IgD-negative memory B cell (primary cell): Measurements from ENCODE around the gene CEP135. TPM values are rescaled to one million over a fixed set of nuclear protein-coding genes. Genes with fewer than 3 reads are reported as not detected.
"Not testable (repeated sequence)": the region's sequence is repeated elsewhere in the genome, so short reads cannot be mapped to it uniquely, and the experiment has no call there.

Source experiments
- H3K27ac Mint-ChIP-seq, 3 donors: one replicate each; pipeline ENCODE4 v1.8.0; 2020 to 2022; ENCODE audit warnings: mild to moderate bottlenecking in 3 of 3, mixed read lengths in 3 of 3, moderate library complexity in 1 of 3
- H3K27me3 Mint-ChIP-seq: one replicate; pipeline ENCODE4 v1.8.0; 2021; ENCODE audit warnings: mixed read lengths
- H3K36me3 Mint-ChIP-seq: one replicate; pipeline ENCODE4 v1.8.0; 2020; ENCODE audit warnings: mild to moderate bottlenecking, mixed read lengths
- H3K4me1 Mint-ChIP-seq, 3 donors: one replicate each; pipeline ENCODE4 v1.8.0; 2020 to 2022; ENCODE audit warnings: mixed read lengths in 3 of 3, mild to moderate bottlenecking in 1 of 3
- H3K4me3 Mint-ChIP-seq, 4 donors: one replicate each; pipeline ENCODE4 v1.8.0; 2020 to 2022; ENCODE audit warnings: mild to moderate bottlenecking in 4 of 4, mixed read lengths in 4 of 4, moderate library complexity in 3 of 4
- H3K9me3 Mint-ChIP-seq, 3 donors: one replicate each; pipeline ENCODE4 v1.8.0; 2020 to 2021; ENCODE audit warnings: mixed read lengths in 3 of 3, mild to moderate bottlenecking in 1 of 3
- polyA plus RNA-seq: library from polyadenylated mRNA; unstranded; fragments of 300-500 nt; fragmentation: Illumina TruSeq; gene quantifications from one replicate; pipeline ENCODE4 v1.2.3, GENCODE V29; 2021

CEP135 gene
- polyA plus RNA-seq, 1 donor from 2014 or later: 12.5 TPM

- H3K27ac Mint-ChIP-seq: no peak overlapping the region
- H3K27me3 Mint-ChIP-seq: no peaks in the 10 kb centered on the region
- H3K4me1 Mint-ChIP-seq: peaks cover 4 to 6% (median 6%) of the 10 kb centered on the region in 3 donors
- peaks cover 21% of the 10 kb centered on the region for H3K36me3 Mint-ChIP-seq
- H3K4me3 Mint-ChIP-seq: no peak overlapping the region
- no peaks in the 10 kb centered on the region for H3K9me3 Mint-ChIP-seq
Observed at GRCh38 chr4:55964046-55964445, 15.3 kb downstream of the CEP135 start.

GRCh38 chr4:55965585-55965984 lies 16.8 kb downstream of the CEP135 start:
- Mint-ChIP-seq H3K4me1 (peaks cover 4 to 6% (median 6%) of the 10 kb centered on the region in 3 donors), H3K27me3 (no peaks in the 10 kb centered on the region), H3K36me3 (peaks cover 18% of the 10 kb centered on the region), H3K4me3 (no peak overlapping the region), H3K27ac (no peak overlapping the region), H3K9me3 (no peaks in the 10 kb centered on the region)

GRCh38 chr4:55966324-55966723 lies 17.6 kb downstream of the CEP135 start:
- not testable (repeated sequence) for H3K4me1 Mint-ChIP-seq, H3K27me3 Mint-ChIP-seq, H3K27ac Mint-ChIP-seq, H3K9me3 Mint-ChIP-seq, H3K4me3 Mint-ChIP-seq
- H3K36me3 Mint-ChIP-seq: peaks cover 17% of the 10 kb centered on the region

GRCh38 chr4:55967376-55967775 lies 18.6 kb downstream of the CEP135 start:
- Mint-ChIP-seq H3K27ac (peak overlapping the region in 1 of 3 donors; percentile 80), H3K36me3 (peaks cover 14% of the 10 kb centered on the region), H3K9me3 (no peaks in the 10 kb centered on the region)

GRCh38 chr4:55973650-55974049 lies 24.9 kb downstream of the CEP135 start:
- Mint-ChIP-seq H3K27me3 (no peaks in the 10 kb centered on the region), H3K4me3 (no peak overlapping the region), H3K27ac (no peak overlapping the region), H3K4me1 (peaks cover 0 to 4% (median under 1%) of the 10 kb centered on the region in 3 donors), H3K9me3 (no peaks in the 10 kb centered on the region), H3K36me3 (peaks cover 11% of the 10 kb centered on the region)

More at GRCh38 chr4:55967376-55967775, 18.6 kb downstream of the CEP135 start:
- Mint-ChIP-seq H3K4me3 (no peak overlapping the region), H3K27me3 (no peaks in the 10 kb centered on the region), H3K4me1 (peaks cover under 1 to 6% (median 3%) of the 10 kb centered on the region in 3 donors)

GRCh38 chr4:55977811-55978210 lies 29.1 kb downstream of the CEP135 start:
- Mint-ChIP-seq H3K27ac (no peak overlapping the region), H3K4me1 (peaks cover 10 to 22% (median 13%) of the 10 kb centered on the region in 3 donors), H3K4me3 (no peak overlapping the region), H3K27me3 (no peaks in the 10 kb centered on the region), H3K36me3 (peaks cover 9% of the 10 kb centered on the region), H3K9me3 (no peaks in the 10 kb centered on the region)

GRCh38 chr4:55979562-55979961 lies 30.8 kb downstream of the CEP135 start:
- H3K4me3 Mint-ChIP-seq: no peak overlapping the region
- H3K4me1 Mint-ChIP-seq: peaks cover 10 to 22% (median 13%) of the 10 kb centered on the region in 3 donors
- H3K36me3 Mint-ChIP-seq: peaks cover 12% of the 10 kb centered on the region
- H3K9me3 Mint-ChIP-seq: no peaks in the 10 kb centered on the region
- peak overlapping the region in 1 of 3 donors; percentile 43 for H3K27ac Mint-ChIP-seq
- no peaks in the 10 kb centered on the region for H3K27me3 Mint-ChIP-seq

- Mint-ChIP-seq H3K36me3 (peaks cover 14% of the 10 kb centered on the region), H3K4me1 (peaks cover 10 to 22% (median 13%) of the 10 kb centered on the region in 3 donors), H3K9me3 (no peaks in the 10 kb centered on the region), H3K27ac (no peak overlapping the region), H3K4me3 (no peak overlapping the region), H3K27me3 (no peaks in the 10 kb centered on the region)
Observed at GRCh38 chr4:55980725-55981124, 32.0 kb downstream of the CEP135 start.

GRCh38 chr4:55982976-55983375 lies 34.2 kb downstream of the CEP135 start:
- H3K4me3 Mint-ChIP-seq: no peak overlapping the region
- H3K36me3 Mint-ChIP-seq: peaks cover 12% of the 10 kb centered on the region
- H3K27me3 Mint-ChIP-seq: no peaks in the 10 kb centered on the region
- no peak overlapping the region for H3K27ac Mint-ChIP-seq
- no peaks in the 10 kb centered on the region for H3K9me3 Mint-ChIP-seq
- H3K4me1 Mint-ChIP-seq: peaks cover 10 to 17% (median 13%) of the 10 kb centered on the region in 3 donors

GRCh38 chr4:55989766-55990165 lies 41.0 kb downstream of the CEP135 start:
- Mint-ChIP-seq H3K9me3 (no peaks in the 10 kb centered on the region), H3K27ac (no peak overlapping the region), H3K4me1 (peaks cover 11 to 15% (median 14%) of the 10 kb centered on the region in 3 donors), H3K27me3 (no peaks in the 10 kb centered on the region), H3K36me3 (peaks cover 18% of the 10 kb centered on the region), H3K4me3 (no peak overlapping the region)

- Mint-ChIP-seq H3K4me1 (peaks cover 12 to 15% (median 14%) of the 10 kb centered on the region in 3 donors), H3K9me3 (no peaks in the 10 kb centered on the region), H3K27ac (peak overlapping the region in 2 of 3 donors; percentile 65 to 75), H3K36me3 (peaks cover 16% of the 10 kb centered on the region), H3K4me3 (peak overlapping the region in 1 of 4 donors; percentile 65), H3K27me3 (no peaks in the 10 kb centered on the region)
Observed at GRCh38 chr4:55993994-55994663, 45.4 kb downstream of the CEP135 start.

- Mint-ChIP-seq H3K9me3 (peaks cover 0 to 8% (median 4%) of the 10 kb centered on the region in 3 donors), H3K36me3 (peaks cover 28% of the 10 kb centered on the region), H3K27ac (no peak overlapping the region), H3K27me3 (no peaks in the 10 kb centered on the region), H3K4me3 (no peak overlapping the region), H3K4me1 (peaks cover 10 to 16% (median 12%) of the 10 kb centered on the region in 3 donors)
Observed at GRCh38 chr4:55996646-55997045, 47.9 kb downstream of the CEP135 start.

- Mint-ChIP-seq H3K9me3 (peaks cover 0 to 8% (median 6%) of the 10 kb centered on the region in 3 donors), H3K4me1 (peaks cover 5 to 14% (median 6%) of the 10 kb centered on the region in 3 donors), H3K27me3 (no peaks in the 10 kb centered on the region), H3K27ac (no peak overlapping the region), H3K36me3 (peaks cover 43% of the 10 kb centered on the region), H3K4me3 (peak overlapping the region in 1 of 4 donors; percentile 46)
Observed at GRCh38 chr4:56003606-56004005, 54.9 kb downstream of the CEP135 start.

GRCh38 chr4:56004235-56004634 lies 55.5 kb downstream of the CEP135 start:
- Mint-ChIP-seq H3K4me3 (no peak overlapping the region), H3K4me1 (peaks cover 5 to 14% (median 6%) of the 10 kb centered on the region in 3 donors), H3K27me3 (no peaks in the 10 kb centered on the region), H3K36me3 (peaks cover 41% of the 10 kb centered on the region), H3K27ac (peak overlapping the region in 1 of 3 donors; percentile 70), H3K9me3 (peaks cover 0 to 8% (median 6%) of the 10 kb centered on the region in 3 donors)

GRCh38 chr4:56007154-56007553 lies 58.4 kb downstream of the CEP135 start:
- H3K27ac Mint-ChIP-seq: peak overlapping the region in 1 of 3 donors; percentile 22
- no peaks in the 10 kb centered on the region for H3K27me3 Mint-ChIP-seq
- peaks cover 0 to 7% (median 5%) of the 10 kb centered on the region in 3 donors for H3K4me1 Mint-ChIP-seq

GRCh38 chr4:56008206-56008605 lies 59.5 kb downstream of the CEP135 start:
- Mint-ChIP-seq H3K4me1 (peaks cover 0 to 7% (median 5%) of the 10 kb centered on the region in 3 donors), H3K27ac (no peak overlapping the region), H3K4me3 (no peak overlapping the region), H3K36me3 (peaks cover 41% of the 10 kb centered on the region), H3K27me3 (no peaks in the 10 kb centered on the region), H3K9me3 (no peaks in the 10 kb centered on the region)

More at GRCh38 chr4:56007154-56007553, 58.4 kb downstream of the CEP135 start:
- no peak overlapping the region for H3K4me3 Mint-ChIP-seq
- no peaks in the 10 kb centered on the region for H3K9me3 Mint-ChIP-seq
- peaks cover 37% of the 10 kb centered on the region for H3K36me3 Mint-ChIP-seq
